ENCODE data around the gene DNAJB8. TPM values are rescaled to one million over a fixed set of nuclear protein-coding genes. Genes with fewer than 3 reads are reported as not detected.

Gene DNAJB8
- total RNA-seq, 3 donors from 2014 or later (not counting 1 experiment from before 2014, with no cell fraction given): not detected

GRCh38 chr3:128505771-128506170 is 39.1 kb upstream of the DNAJB8 start:
- Histone ChIP-seq H3K4me3 (ENCODE audit: low read length) (no peak overlapping the region), H3K27me3 (ENCODE audit: control insufficient read depth, insufficient read depth, low read length) (peaks cover 4% of the 10 kb centered on the region), H3K9me3 (ENCODE audit: control insufficient read depth, insufficient read depth, low read length) (no peaks in the 10 kb centered on the region), H3K4me1 (ENCODE audit: control insufficient read depth, insufficient read depth, low read length) (no peaks in the 10 kb centered on the region), H3K36me3 (ENCODE audit: control insufficient read depth, insufficient read depth, low read length) (no peaks in the 10 kb centered on the region), H3K27ac (ENCODE audit: low read length) (no peak overlapping the region)
- intact Hi-C loops (cut with micrococcal nuclease): no loop called here
- no peak overlapping the region for H3K4me3 Mint-ChIP-seq
- no peak for ATAC-seq
- H3K27me3 Mint-ChIP-seq (ENCODE audit: low read depth in 2 of 2): peaks cover 23 to 46% of the 10 kb centered on the region in 2 donors
- H3K36me3 Mint-ChIP-seq: no peaks in the 10 kb centered on the region
- TF ChIP-seq CTCF (IDR thresholded peaks at IDR 0.05): no peak
- no peaks in the 10 kb centered on the region for H3K9me3 Mint-ChIP-seq
- no peak for DNase-seq
- no peak overlapping the region for H3K27ac Mint-ChIP-seq
- 93% methylated on average over 3 of the region's 3 CpGs for WGBS (ENCODE audit: insufficient coverage)
- no peaks in the 10 kb centered on the region for H3K4me1 Mint-ChIP-seq

GRCh38 chr3:128504963-128505730 is 38.5 kb upstream of the DNAJB8 start:
- WGBS (ENCODE audit: insufficient coverage): 96% methylated on average over 11 of the region's 12 CpGs
- Mint-ChIP-seq H3K4me1 (no peaks in the 10 kb centered on the region), H3K9me3 (no peaks in the 10 kb centered on the region), H3K4me3 (no peak overlapping the region), H3K27me3 (ENCODE audit: low read depth in 2 of 2) (peaks cover 25 to 52% of the 10 kb centered on the region in 2 donors), H3K36me3 (no peaks in the 10 kb centered on the region), H3K27ac (no peak overlapping the region)
- intact Hi-C loops (cut with micrococcal nuclease): no loop called here
- Histone ChIP-seq H3K9me3 (ENCODE audit: control insufficient read depth, insufficient read depth, low read length) (no peaks in the 10 kb centered on the region), H3K36me3 (ENCODE audit: control insufficient read depth, insufficient read depth, low read length) (no peaks in the 10 kb centered on the region), H3K4me3 (ENCODE audit: low read length) (no peak overlapping the region), H3K4me1 (ENCODE audit: control insufficient read depth, insufficient read depth, low read length) (no peaks in the 10 kb centered on the region), H3K27me3 (ENCODE audit: control insufficient read depth, insufficient read depth, low read length) (peaks cover 4% of the 10 kb centered on the region), H3K27ac (ENCODE audit: low read length) (no peak overlapping the region)
- no peak for TF ChIP-seq CTCF (IDR thresholded peaks at IDR 0.05)
- no peak for DNase-seq
- ATAC-seq: no peak

- H3K27me3 Mint-ChIP-seq (ENCODE audit: low read depth in 2 of 2): peaks cover 29 to 57% of the 10 kb centered on the region in 2 donors
- H3K4me3 ChIP-seq (ENCODE audit: low read length): no peak overlapping the region
- no peaks in the 10 kb centered on the region for H3K9me3 Mint-ChIP-seq
- H3K4me3 Mint-ChIP-seq: no peak overlapping the region
- ATAC-seq (no peak), DNase-seq (no peak)
- no peaks in the 10 kb centered on the region for H3K9me3 ChIP-seq (ENCODE audit: control insufficient read depth, insufficient read depth, low read length)
- H3K4me1 ChIP-seq (ENCODE audit: control insufficient read depth, insufficient read depth, low read length): no peaks in the 10 kb centered on the region
- TF ChIP-seq CTCF (IDR thresholded peaks at IDR 0.05): no peak
- H3K4me1 Mint-ChIP-seq: no peaks in the 10 kb centered on the region
- no peak overlapping the region for H3K27ac Mint-ChIP-seq
- no peaks in the 10 kb centered on the region for H3K36me3 Mint-ChIP-seq
- intact Hi-C loops (cut with micrococcal nuclease): no loop called here
- H3K27ac ChIP-seq (ENCODE audit: low read length): no peak overlapping the region
- no peaks in the 10 kb centered on the region for H3K36me3 ChIP-seq (ENCODE audit: control insufficient read depth, insufficient read depth, low read length)
- no peaks in the 10 kb centered on the region for H3K27me3 ChIP-seq (ENCODE audit: control insufficient read depth, insufficient read depth, low read length)
- 95% methylated on average over 8 of the region's 8 CpGs for WGBS (ENCODE audit: insufficient coverage)
Measured at GRCh38 chr3:128504533-128504915, 37.8 kb upstream of the DNAJB8 start.

Measured in natural killer cell (primary cell).